Measurements from ENCODE around the gene SPRR2F. TPM values are rescaled to one million over a fixed set of nuclear protein-coding genes. Genes with fewer than 3 reads are reported as not detected.

The SPRR2F gene
- total RNA-seq, 2 donors from 2014 or later: not detected

DNA sequence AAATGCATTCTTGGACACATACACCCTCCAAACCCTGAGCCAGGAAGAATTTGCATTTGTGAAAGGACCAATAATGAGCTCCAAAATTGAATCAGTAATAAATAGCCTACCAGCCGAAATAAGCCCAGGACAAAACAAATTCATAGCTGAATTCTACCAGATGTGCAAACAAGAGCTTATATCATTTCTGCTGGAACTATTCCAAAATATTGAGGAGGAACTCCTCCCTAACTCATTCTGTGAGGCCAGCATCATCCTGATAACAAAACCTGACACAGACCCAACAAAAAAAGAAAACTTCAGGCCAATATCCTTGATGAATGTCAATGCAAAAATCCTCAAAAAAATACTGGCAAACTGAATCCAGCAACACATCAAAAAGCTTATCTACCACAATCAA, 25.7 kb downstream of the SPRR2F start:
- no peaks in the 10 kb centered on the region for H3K27me3 ChIP-seq (ENCODE audit: control insufficient read depth, insufficient read depth, low read length, poor library complexity, severe bottlenecking)
- 77 to 78% methylated on average over 1 of the region's 1 CpG for WGBS, 2 experiments (ENCODE audit: insufficient coverage in 1 of 2, insufficient read length in 1 of 2)
- H3K9me3 ChIP-seq (ENCODE audit: control insufficient read depth, low read length): no peaks in the 10 kb centered on the region
- TF ChIP-seq, protein P1, sequence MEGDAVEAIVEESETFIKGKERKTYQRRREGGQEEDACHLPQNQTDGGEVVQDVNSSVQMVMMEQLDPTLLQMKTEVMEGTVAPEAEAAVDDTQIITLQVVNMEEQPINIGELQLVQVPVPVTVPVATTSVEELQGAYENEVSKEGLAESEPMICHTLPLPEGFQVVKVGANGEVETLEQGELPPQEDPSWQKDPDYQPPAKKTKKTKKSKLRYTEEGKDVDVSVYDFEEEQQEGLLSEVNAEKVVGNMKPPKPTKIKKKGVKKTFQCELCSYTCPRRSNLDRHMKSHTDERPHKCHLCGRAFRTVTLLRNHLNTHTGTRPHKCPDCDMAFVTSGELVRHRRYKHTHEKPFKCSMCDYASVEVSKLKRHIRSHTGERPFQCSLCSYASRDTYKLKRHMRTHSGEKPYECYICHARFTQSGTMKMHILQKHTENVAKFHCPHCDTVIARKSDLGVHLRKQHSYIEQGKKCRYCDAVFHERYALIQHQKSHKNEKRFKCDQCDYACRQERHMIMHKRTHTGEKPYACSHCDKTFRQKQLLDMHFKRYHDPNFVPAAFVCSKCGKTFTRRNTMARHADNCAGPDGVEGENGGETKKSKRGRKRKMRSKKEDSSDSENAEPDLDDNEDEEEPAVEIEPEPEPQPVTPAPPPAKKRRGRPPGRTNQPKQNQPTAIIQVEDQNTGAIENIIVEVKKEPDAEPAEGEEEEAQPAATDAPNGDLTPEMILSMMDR (conservative IDR thresholded peaks at IDR 0.05): no peak
- no peak overlapping the region for H3K4me3 ChIP-seq (ENCODE audit: low read length)
- H3K4me1 ChIP-seq (ENCODE audit: control insufficient read depth, insufficient read depth, low read length): no peaks in the 10 kb centered on the region
- Mint-ChIP-seq H3K27me3 (ENCODE audit: insufficient read depth) (no peaks in the 10 kb centered on the region), H3K9me3 (peaks cover 3% of the 10 kb centered on the region), H3K36me3 (ENCODE audit: low read depth) (no peaks in the 10 kb centered on the region), H3K4me1 (no peaks in the 10 kb centered on the region), H3K27ac (no peak overlapping the region), H3K4me3 (no peak overlapping the region)
- no peak for DNase-seq
- no peaks in the 10 kb centered on the region for H3K36me3 ChIP-seq (ENCODE audit: control insufficient read depth, insufficient read depth, low read length)
- H3K9ac ChIP-seq (ENCODE audit: extremely low read depth, low read length, poor library complexity, severe bottlenecking): no peak overlapping the region
- no peak overlapping the region for H3K27ac ChIP-seq (ENCODE audit: low read depth, low read length)

DNA sequence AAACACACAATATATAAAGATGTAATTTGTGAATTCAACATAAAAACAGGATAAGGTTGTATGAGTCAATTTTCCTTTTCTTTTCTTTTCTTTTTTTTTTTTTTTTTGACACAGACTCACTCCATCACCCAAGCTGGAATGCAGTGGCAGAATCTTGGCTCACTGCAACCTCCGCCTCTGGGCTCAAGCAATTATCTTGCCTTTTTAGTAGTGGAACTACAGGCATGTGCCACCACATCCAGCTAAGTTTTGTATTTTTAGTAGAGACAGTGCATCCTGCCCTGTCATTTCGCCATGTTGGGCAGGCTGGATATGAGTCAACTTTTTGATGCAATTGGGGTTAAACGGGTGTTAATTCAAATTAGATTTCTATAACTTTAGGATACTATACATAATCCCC, 31.6 kb downstream of the SPRR2F start:
- WGBS, 2 experiments (ENCODE audit: insufficient coverage in 1 of 2, insufficient read length in 1 of 2): 89 to 90% methylated on average over 2 to 3 of the region's 3 CpGs
- peaks cover 9% of the 10 kb centered on the region for H3K9me3 ChIP-seq (ENCODE audit: control insufficient read depth, low read length)
- no peaks in the 10 kb centered on the region for H3K27me3 ChIP-seq (ENCODE audit: control insufficient read depth, insufficient read depth, low read length, poor library complexity, severe bottlenecking)
- Mint-ChIP-seq H3K4me1 (no peaks in the 10 kb centered on the region), H3K27ac (no peak overlapping the region), H3K27me3 (ENCODE audit: insufficient read depth) (no peaks in the 10 kb centered on the region), H3K4me3 (no peak overlapping the region), H3K36me3 (ENCODE audit: low read depth) (no peaks in the 10 kb centered on the region), H3K9me3 (peaks cover 17% of the 10 kb centered on the region)
- H3K4me3 ChIP-seq (ENCODE audit: low read length): no peak overlapping the region
- no peaks in the 10 kb centered on the region for H3K4me1 ChIP-seq (ENCODE audit: control insufficient read depth, insufficient read depth, low read length)
- no peak for DNase-seq
- no peak overlapping the region for H3K9ac ChIP-seq (ENCODE audit: extremely low read depth, low read length, poor library complexity, severe bottlenecking)
- H3K27ac ChIP-seq (ENCODE audit: low read depth, low read length): no peak overlapping the region
- TF ChIP-seq, protein P1 (conservative IDR thresholded peaks at IDR 0.05): no peak
- no peaks in the 10 kb centered on the region for H3K36me3 ChIP-seq (ENCODE audit: control insufficient read depth, insufficient read depth, low read length)

DNA sequence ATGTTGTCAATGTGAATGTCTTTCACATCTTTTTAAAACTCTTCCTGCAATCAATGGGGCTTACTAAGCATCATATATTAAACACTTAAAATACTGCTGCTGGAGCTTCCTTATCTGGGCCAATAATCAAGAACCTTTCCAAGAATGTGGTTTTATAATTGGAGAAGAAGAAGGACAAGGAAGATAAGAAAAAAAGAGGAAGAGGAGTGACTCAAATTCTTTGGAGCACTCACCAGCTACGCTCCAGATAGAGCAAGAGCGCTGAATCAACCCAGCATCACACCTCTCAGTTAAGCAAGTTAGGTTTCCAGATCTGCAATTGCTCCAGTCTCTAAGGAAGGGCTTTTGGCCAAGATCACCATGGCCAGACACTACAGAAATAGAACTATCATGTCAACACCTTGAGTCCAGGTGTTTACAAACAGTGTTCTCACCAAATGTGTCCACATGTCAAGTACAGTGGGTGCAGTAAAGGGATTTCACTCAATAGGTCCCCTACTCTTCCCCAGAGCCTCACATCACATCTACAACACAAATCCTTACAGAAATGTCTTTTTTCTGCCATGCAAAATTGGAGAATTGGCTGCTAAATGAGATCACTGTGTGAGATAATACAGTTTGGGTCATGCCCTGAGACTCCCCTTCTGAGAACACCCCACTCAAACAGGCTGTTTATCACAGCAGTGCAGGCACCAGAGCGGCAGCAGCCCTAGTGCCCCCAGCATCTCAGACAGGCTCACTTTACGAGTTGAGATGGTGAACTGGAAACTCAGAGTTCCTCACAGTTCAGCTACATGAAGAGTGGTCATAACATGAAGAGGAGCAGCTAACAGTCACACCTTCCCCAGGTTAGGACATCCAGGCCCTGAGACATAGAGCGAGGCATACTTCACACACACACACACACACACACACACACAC, 40.2 kb downstream of the SPRR2F start:
- no peak overlapping the region for H3K27ac Mint-ChIP-seq
- no peak overlapping the region for H3K9ac ChIP-seq (ENCODE audit: extremely low read depth, low read length, poor library complexity, severe bottlenecking)
- TF ChIP-seq, protein P1 (conservative IDR thresholded peaks at IDR 0.05): no peak
- no peaks in the 10 kb centered on the region for H3K36me3 ChIP-seq (ENCODE audit: control insufficient read depth, insufficient read depth, low read length)
- no peaks in the 10 kb centered on the region for H3K9me3 ChIP-seq (ENCODE audit: control insufficient read depth, low read length)
- no peaks in the 10 kb centered on the region for H3K4me1 Mint-ChIP-seq
- WGBS, 2 experiments (ENCODE audit: insufficient coverage in 1 of 2, insufficient read length in 1 of 2): 79 to 100% methylated on average over 2 to 4 of the region's 5 CpGs
- no peak overlapping the region for H3K4me3 ChIP-seq (ENCODE audit: low read length)
- no peaks in the 10 kb centered on the region for H3K4me1 ChIP-seq (ENCODE audit: control insufficient read depth, insufficient read depth, low read length)
- DNase-seq: no peak
- no peaks in the 10 kb centered on the region for H3K27me3 Mint-ChIP-seq (ENCODE audit: insufficient read depth)
- H3K27me3 ChIP-seq (ENCODE audit: control insufficient read depth, insufficient read depth, low read length, poor library complexity, severe bottlenecking): no peaks in the 10 kb centered on the region
- H3K9me3 Mint-ChIP-seq: peaks cover 1% of the 10 kb centered on the region
- H3K4me3 Mint-ChIP-seq: no peak overlapping the region
- no peaks in the 10 kb centered on the region for H3K36me3 Mint-ChIP-seq (ENCODE audit: low read depth)
- no peak overlapping the region for H3K27ac ChIP-seq (ENCODE audit: low read depth, low read length)

All from endodermal cell (in vitro differentiated cells).